Spleen (tissue), 7 donors: ENCODE results near the gene SEPTIN2.

Experiments used
- POLR2A ChIP-seq, 3 donors: fragments of 450-650 bp; IDR thresholded peaks; one replicate each; pipeline ENCODE4 v1.5.1; 2017; ENCODE audit warnings: antibody characterized with exemption in 3 of 3, mild to moderate bottlenecking in 1 of 3
- TF ChIP-seq, protein P1 (sequence below), 11 experiments: fragments of 200-600 bp in 7 of 11; fragments of 450-650 bp in 4 of 11; sonication (generic) in 4 of 11; IDR thresholded peaks in 8 of 11; conservative IDR thresholded peaks in 3 of 11; 1 replicate in 7 of 11; 2 replicates in 4 of 11; pipeline versions ENCODE4 v1.4.0 to v1.8.0; 2016 to 2021; ENCODE audit warnings: antibody characterized with exemption in 11 of 11, inconsistent platforms in 4 of 11, mild to moderate bottlenecking in 1 of 11
- donor health status: DM: no; HTN: no; CAD: no; lungs with moderate emphysema.
- donor health status: DM: no; HTN: no; CAD: no.
- donor health status: DM: no; HTN: no; CAD: no.

DNA sequence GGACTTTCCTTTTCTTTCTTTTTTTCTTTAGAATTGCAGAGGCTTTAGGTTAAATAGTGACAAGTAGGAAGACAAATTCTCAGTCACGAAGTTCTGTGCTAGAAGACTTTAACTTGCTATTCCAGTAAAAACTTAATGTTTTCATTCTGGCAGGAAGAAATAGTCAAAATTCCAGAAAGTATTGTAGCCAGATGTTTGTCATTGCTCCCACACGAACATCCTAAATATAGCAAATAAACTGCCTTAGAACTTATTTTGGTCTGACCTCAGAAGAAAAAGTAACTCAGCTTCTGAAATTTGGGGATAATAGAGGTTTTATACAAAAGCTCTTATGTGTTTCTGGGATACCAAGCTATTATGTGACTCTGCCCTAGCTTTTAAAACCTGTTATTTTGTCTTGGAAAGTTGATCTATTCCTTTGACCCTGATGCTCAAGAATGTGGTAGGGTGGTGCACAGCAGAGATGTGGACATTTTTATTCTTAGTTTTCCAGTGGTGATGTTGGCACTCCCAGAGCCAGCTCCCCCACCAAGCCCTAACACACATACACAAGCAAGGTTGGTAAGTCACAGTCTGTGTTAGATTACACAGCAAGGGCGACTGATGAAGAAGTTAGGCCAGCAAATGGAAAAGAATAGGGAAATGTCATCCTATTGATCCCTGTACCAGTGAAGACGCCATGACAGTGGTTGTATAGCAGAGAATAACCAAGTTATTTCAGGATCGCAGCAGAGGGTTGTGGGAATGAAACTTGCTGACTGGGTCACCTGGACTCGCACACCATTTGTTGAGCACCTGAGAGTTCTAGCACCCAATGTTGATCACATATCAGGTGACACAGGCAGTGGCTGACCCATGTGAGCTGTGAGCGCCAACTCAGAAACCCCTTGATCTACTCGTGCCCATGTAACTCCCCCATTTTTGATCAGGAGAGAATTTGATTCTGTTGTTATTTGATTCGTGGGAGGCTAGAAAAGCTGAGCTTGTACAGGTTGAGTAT, 64.1 kb downstream of the SEPTIN2 start:
- TF ChIP-seq, protein P1, sequence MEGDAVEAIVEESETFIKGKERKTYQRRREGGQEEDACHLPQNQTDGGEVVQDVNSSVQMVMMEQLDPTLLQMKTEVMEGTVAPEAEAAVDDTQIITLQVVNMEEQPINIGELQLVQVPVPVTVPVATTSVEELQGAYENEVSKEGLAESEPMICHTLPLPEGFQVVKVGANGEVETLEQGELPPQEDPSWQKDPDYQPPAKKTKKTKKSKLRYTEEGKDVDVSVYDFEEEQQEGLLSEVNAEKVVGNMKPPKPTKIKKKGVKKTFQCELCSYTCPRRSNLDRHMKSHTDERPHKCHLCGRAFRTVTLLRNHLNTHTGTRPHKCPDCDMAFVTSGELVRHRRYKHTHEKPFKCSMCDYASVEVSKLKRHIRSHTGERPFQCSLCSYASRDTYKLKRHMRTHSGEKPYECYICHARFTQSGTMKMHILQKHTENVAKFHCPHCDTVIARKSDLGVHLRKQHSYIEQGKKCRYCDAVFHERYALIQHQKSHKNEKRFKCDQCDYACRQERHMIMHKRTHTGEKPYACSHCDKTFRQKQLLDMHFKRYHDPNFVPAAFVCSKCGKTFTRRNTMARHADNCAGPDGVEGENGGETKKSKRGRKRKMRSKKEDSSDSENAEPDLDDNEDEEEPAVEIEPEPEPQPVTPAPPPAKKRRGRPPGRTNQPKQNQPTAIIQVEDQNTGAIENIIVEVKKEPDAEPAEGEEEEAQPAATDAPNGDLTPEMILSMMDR (IDR thresholded peaks at IDR 0.05 in 8 of 11, conservative IDR thresholded peaks at IDR 0.05 in 3 of 11), result no peak
- TF ChIP-seq POLR2A (IDR thresholded peaks at IDR 0.05), result no peak
